Sigmoid colon (tissue), 7 donors: ENCODE results near the gene HPS4. TPM values are rescaled to one million over a fixed set of nuclear protein-coding genes. Genes with fewer than 3 reads are reported as not detected.

Source experiments
- DNase-seq: peaks from one replicate; pipeline ENCODE4 v3.0.0-alpha.2; 2019
- H3K27ac ChIP-seq, 4 donors: fragments of 200-600 bp; sonication (generic); one replicate each; pipeline ENCODE4 v1.5.1; 2016 to 2019; ENCODE audit warnings: mild to moderate bottlenecking in 1 of 4
- H3K27me3 ChIP-seq, 3 donors: fragments of 200-600 bp; sonication (generic); one replicate each; pipeline ENCODE4 v1.5.1; 2019; ENCODE audit warnings: mild to moderate bottlenecking in 1 of 3
- H3K36me3 ChIP-seq, 4 donors: fragments of 200-600 bp; sonication (generic); one replicate each; pipeline ENCODE4 v1.5.1; 2016 to 2019
- H3K4me1 ChIP-seq, 4 donors: fragments of 200-600 bp; sonication (generic); one replicate each; pipeline ENCODE4 v1.5.1; 2017 to 2019
- H3K4me3 ChIP-seq, 4 donors: fragments of 200-600 bp; sonication (generic); one replicate each; pipeline ENCODE4 v1.5.1; 2017 to 2019; ENCODE audit warnings: mild to moderate bottlenecking in 2 of 4, moderate library complexity in 1 of 4
- H3K9me3 ChIP-seq, 4 donors: fragments of 200-600 bp in 3 of 4; sonication (generic) in 3 of 4; one replicate each; pipeline versions ENCODE4 v1.5.1 to v1.6.1; 2013 to 2019
- EP300 ChIP-seq, 4 donors: sonication (generic); formaldehyde crosslinking; IDR thresholded peaks; one replicate each; pipeline ENCODE4 v1.6.1; 2017; ENCODE audit warnings: antibody characterized with exemption in 4 of 4
- POLR2A ChIP-seq, 2 donors: fragments of 450-650 bp; IDR thresholded peaks; one replicate each; pipeline ENCODE4 v1.6.1; 2016; ENCODE audit warnings: antibody characterized with exemption in 2 of 2, mild to moderate bottlenecking in 2 of 2, moderate library complexity in 2 of 2
- POLR2AphosphoS5 ChIP-seq, 4 donors: sonication (generic); formaldehyde crosslinking; IDR thresholded peaks; one replicate each; pipeline ENCODE4 v1.6.1; 2017; ENCODE audit warnings: antibody characterized with exemption in 4 of 4
- WGBS, 2 donors: extraction: QIAGEN DNeasy Blood & Tissue Kit; methylation state at CpG; one replicate each; pipeline ENCODE4 v1.1.7; 2013; 5-methylcytosine and 5-hydroxymethylcytosine counted together
- intact Hi-C: fragments of 100-400 bp; cut with DNase I; formaldehyde crosslinking; loops from one replicate; pipeline ENCODE4 v1.15.1; 2023
- polyA plus RNA-seq, 3 donors: library from polyadenylated mRNA; stranded (reverse); fragments of 200-250 nt; gene quantifications; one replicate each; pipeline ENCODE4 v1.2.3, GENCODE V29; 2013
- total RNA-seq, 4 donors: library from RNA; depleted of rRNA; stranded (reverse); fragments of >200 nt; gene quantifications; one replicate each; pipeline ENCODE4 v1.1.0, GENCODE V29; 2016
- TF ChIP-seq, protein P1 (sequence below), 4 experiments: fragments of 450-650 bp in 3 of 4; fragments of 200-600 bp in 1 of 4; IDR thresholded peaks; one replicate each; pipeline ENCODE4 v1.5.1; 2016 to 2019; ENCODE audit warnings: antibody characterized with exemption in 4 of 4, mild to moderate bottlenecking in 3 of 4, moderate library complexity in 2 of 4
- donor health status: healthy with polysubstance abuse.
- donor health status: Bipolar disorder and iron deficiency.
- donor health status: healthy.

HPS4 gene
- total and polyA plus RNA-seq, 7 donors = 4.8 to 48.7 (median 19.0) TPM

DNA sequence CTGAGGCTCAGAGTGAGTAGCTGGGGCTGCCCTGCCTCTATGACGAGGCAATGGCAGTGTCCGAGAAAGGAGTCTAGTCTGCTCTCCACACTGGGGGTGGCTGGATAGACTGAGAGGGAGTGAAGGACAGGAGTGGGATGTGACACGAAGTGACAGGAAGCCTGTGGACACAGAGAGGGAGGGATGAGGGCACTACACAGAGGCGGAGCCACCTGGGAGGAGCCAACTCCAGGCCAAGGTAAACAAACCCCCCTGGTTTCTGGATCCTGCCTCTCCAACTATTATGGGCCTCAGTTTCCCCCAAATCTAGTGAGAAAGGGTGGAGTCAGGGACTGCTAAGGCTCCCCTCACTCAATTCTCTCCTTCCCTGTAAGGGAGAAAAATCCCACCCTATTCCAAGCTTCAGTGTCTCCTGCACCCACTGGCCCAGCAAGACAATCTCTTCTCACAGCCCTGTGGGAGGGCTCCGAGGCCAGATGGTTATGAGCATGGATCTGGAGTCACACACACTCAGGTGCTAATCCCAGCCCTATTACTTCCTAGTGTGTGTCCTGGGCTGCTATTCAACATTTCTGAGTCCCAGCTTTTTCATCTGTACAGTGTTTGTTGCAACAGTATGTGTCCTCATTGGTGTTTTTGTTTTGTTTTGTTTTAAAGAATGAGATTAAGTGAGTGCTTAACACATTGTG lies 29.6 kb downstream of the HPS4 start:
- no peaks in the 10 kb centered on the region for H3K9me3 ChIP-seq
- 81 to 82% methylated on average over 5 of the region's 5 CpGs for WGBS, 2 donors

GRCh38 chr22:26453216-26453615 lies 30.4 kb downstream of the HPS4 start:
- H3K27me3 ChIP-seq = no peaks in the 10 kb centered on the region
- 93 to 95% methylated on average over 9 of the region's 9 CpGs for WGBS, 2 donors
- no peak overlapping the region for H3K4me3 ChIP-seq
- H3K27ac ChIP-seq = no peak overlapping the region
- peaks cover 5 to 75% (median 45%) of the 10 kb centered on the region in 4 donors for H3K36me3 ChIP-seq
- no peak for TF ChIP-seq EP300 (IDR thresholded peaks at IDR 0.05)
- TF ChIP-seq, protein P1, sequence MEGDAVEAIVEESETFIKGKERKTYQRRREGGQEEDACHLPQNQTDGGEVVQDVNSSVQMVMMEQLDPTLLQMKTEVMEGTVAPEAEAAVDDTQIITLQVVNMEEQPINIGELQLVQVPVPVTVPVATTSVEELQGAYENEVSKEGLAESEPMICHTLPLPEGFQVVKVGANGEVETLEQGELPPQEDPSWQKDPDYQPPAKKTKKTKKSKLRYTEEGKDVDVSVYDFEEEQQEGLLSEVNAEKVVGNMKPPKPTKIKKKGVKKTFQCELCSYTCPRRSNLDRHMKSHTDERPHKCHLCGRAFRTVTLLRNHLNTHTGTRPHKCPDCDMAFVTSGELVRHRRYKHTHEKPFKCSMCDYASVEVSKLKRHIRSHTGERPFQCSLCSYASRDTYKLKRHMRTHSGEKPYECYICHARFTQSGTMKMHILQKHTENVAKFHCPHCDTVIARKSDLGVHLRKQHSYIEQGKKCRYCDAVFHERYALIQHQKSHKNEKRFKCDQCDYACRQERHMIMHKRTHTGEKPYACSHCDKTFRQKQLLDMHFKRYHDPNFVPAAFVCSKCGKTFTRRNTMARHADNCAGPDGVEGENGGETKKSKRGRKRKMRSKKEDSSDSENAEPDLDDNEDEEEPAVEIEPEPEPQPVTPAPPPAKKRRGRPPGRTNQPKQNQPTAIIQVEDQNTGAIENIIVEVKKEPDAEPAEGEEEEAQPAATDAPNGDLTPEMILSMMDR (IDR thresholded peaks at IDR 0.05) = no peak
- TF ChIP-seq POLR2AphosphoS5 (IDR thresholded peaks at IDR 0.05) = no peak
- no peak for TF ChIP-seq POLR2A (IDR thresholded peaks at IDR 0.05)
- intact Hi-C loops = no loop called here
- H3K9me3 ChIP-seq = no peaks in the 10 kb centered on the region
- peaks cover 0 to 8% (median under 1%) of the 10 kb centered on the region in 4 donors for H3K4me1 ChIP-seq
- DNase-seq = no peak

More for the DNA sequence above, 29.6 kb downstream of the HPS4 start:
- TF ChIP-seq EP300 (IDR thresholded peaks at IDR 0.05) = no peak
- TF ChIP-seq, protein P1 (IDR thresholded peaks at IDR 0.05) = no peak
- no peak for TF ChIP-seq POLR2AphosphoS5 (IDR thresholded peaks at IDR 0.05)
- no peak for TF ChIP-seq POLR2A (IDR thresholded peaks at IDR 0.05)
- intact Hi-C loops = no loop called here
- Histone ChIP-seq H3K27ac (no peak overlapping the region), H3K4me3 (no peak overlapping the region), H3K36me3 (peaks cover 5 to 82% (median 48%) of the 10 kb centered on the region in 4 donors), H3K27me3 (no peaks in the 10 kb centered on the region), H3K4me1 (peaks cover 0 to under 1% (median 0%) of the 10 kb centered on the region in 4 donors)
- DNase-seq = no peak

DNA sequence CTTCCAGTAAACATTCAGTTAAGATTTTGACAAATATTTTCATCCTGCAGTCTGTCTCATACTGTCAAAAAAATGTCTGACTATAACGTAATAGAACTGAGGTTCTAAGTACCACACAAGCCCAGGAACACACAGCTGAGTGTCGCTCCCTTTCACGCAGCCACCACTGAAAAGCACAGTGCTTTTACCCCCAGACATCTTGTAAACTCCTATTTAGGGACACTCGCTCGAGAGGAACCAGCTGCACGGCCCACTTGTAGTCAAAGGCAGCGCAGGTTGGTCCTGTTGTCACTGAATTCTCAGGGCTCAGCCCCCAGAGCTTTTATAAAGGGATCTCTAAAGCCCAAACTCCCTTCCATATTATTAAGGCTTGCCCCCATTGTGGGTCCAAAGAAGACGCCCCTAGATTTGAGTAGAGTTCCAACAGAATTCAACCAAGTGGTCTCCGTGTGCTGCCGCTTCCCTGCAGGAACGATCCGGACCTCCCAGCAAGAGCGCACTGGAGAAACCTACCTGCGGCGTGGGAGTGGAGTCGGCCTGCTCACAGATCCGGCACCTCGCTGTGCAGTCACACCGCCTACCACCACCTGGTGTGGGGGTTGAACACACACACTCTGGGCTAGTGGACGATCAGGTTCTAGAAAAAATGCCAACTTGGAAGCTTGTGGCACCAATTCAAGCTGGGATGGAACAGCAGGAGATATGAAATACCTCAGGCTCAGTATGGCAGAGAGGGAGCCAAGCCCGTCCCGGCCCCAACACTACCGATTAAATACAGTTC lies 31.2 kb downstream of the HPS4 start:
- intact Hi-C loops = no loop called here
- DNase-seq = no peak
- Histone ChIP-seq H3K4me1 (peaks cover 0 to 15% (median 8%) of the 10 kb centered on the region in 4 donors), H3K27ac (no peak overlapping the region), H3K36me3 (peaks cover under 1 to 67% (median 37%) of the 10 kb centered on the region in 4 donors), H3K9me3 (no peaks in the 10 kb centered on the region), H3K4me3 (no peak overlapping the region), H3K27me3 (no peaks in the 10 kb centered on the region)
- no peak for TF ChIP-seq POLR2A (IDR thresholded peaks at IDR 0.05)
- TF ChIP-seq, protein P1 (IDR thresholded peaks at IDR 0.05) = no peak
- no peak for TF ChIP-seq EP300 (IDR thresholded peaks at IDR 0.05)
- TF ChIP-seq POLR2AphosphoS5 (IDR thresholded peaks at IDR 0.05) = no peak
- 93 to 94% methylated on average over 23 of the region's 23 CpGs for WGBS, 2 donors

- TF ChIP-seq, protein P1 (IDR thresholded peaks at IDR 0.05) = no peak
- TF ChIP-seq POLR2AphosphoS5 (IDR thresholded peaks at IDR 0.05) (no peak), POLR2A (IDR thresholded peaks at IDR 0.05) (no peak), EP300 (IDR thresholded peaks at IDR 0.05) (no peak)
- Histone ChIP-seq H3K9me3 (no peaks in the 10 kb centered on the region), H3K4me3 (no peak overlapping the region), H3K27me3 (no peaks in the 10 kb centered on the region), H3K36me3 (peaks cover 0 to 49% (median 30%) of the 10 kb centered on the region in 4 donors), H3K27ac (no peak overlapping the region), H3K4me1 (peaks cover 0 to 23% (median 17%) of the 10 kb centered on the region in 4 donors)
- 82 to 87% methylated on average over 9 of the region's 9 CpGs for WGBS, 2 donors
- peak; percentile 36 for DNase-seq
- intact Hi-C loops = no loop called here
Observed at GRCh38 chr22:26450453-26451185, 33.0 kb downstream of the HPS4 start.
